Inflammatory macrophage treated with lipopolysaccharide for 4 hours (primary cell): ENCODE results near the gene GLOD5.
"Not testable (repeated sequence)": the region's sequence is repeated elsewhere in the genome, so short reads cannot be mapped to it uniquely, and the experiment has no call there.

Experiments
- DNase-seq: peaks from one replicate; pipeline ENCODE4 v3.0.0-alpha.2; 2020

GLOD5 gene

GRCh38 chrX:48794911-48795515 is 33.5 kb downstream of the GLOD5 start:
- no peak for DNase-seq

- DNase-seq, result no peak
Measured at GRCh38 chrX:48798318-48798717, 36.8 kb downstream of the GLOD5 start.

- DNase-seq, result peak; percentile 44
Measured at GRCh38 chrX:48800574-48801279, 39.2 kb downstream of the GLOD5 start.

GRCh38 chrX:48801280-48802088 is 39.9 kb downstream of the GLOD5 start, which contains the start of gene HDAC6:
TSS of gene HDAC6 (plus strand) at chrX:48802067. CDS start at chrX:48802693, 626 bp downstream.
- peak; percentile 98 for DNase-seq

GRCh38 chrX:48802089-48802904 is 40.8 kb downstream of the GLOD5 start:
- peak; percentile 82 for DNase-seq

- no peak for DNase-seq
Measured at GRCh38 chrX:48802905-48803200, 41.3 kb downstream of the GLOD5 start.

GRCh38 chrX:48806081-48806480 is 44.5 kb downstream of the GLOD5 start:
- no peak for DNase-seq

GRCh38 chrX:48813644-48814043 is 52.1 kb downstream of the GLOD5 start:
- peak; percentile 58 for DNase-seq

GRCh38 chrX:48814722-48815121 is 53.2 kb downstream of the GLOD5 start:
- DNase-seq, result no peak

GRCh38 chrX:48815266-48815665 is 53.7 kb downstream of the GLOD5 start:
- no peak for DNase-seq

GRCh38 chrX:48816014-48816810 is 54.7 kb downstream of the GLOD5 start:
- no peak for DNase-seq

- DNase-seq, result no peak
Measured at GRCh38 chrX:48818098-48818497, 56.6 kb downstream of the GLOD5 start.

GRCh38 chrX:48818866-48819265 is 57.3 kb downstream of the GLOD5 start:
- no peak for DNase-seq

- not testable (repeated sequence) for DNase-seq
Measured at GRCh38 chrX:48819394-48819793, 57.8 kb downstream of the GLOD5 start.

- no peak for DNase-seq
Measured at GRCh38 chrX:48823053-48823452, 61.5 kb downstream of the GLOD5 start.
